Body of pancreas (tissue), 4 donors: Measurements from ENCODE around the gene GPN2.

Experiments
- POLR2A ChIP-seq, 3 donors: fragments of 450-650 bp; IDR thresholded peaks; one replicate each; pipeline ENCODE4 v1.6.1; 2016; ENCODE audit warnings: antibody characterized with exemption in 3 of 3, mild to moderate bottlenecking in 2 of 3
- TF ChIP-seq, protein P1 (sequence below), 7 experiments: fragments of 450-650 bp in 4 of 7; fragments of 200-600 bp in 3 of 7; sonication (generic) in 3 of 7; IDR thresholded peaks; one replicate each; pipeline ENCODE4 v1.5.1; 2016 to 2019; ENCODE audit warnings: antibody characterized with exemption in 7 of 7

DNA sequence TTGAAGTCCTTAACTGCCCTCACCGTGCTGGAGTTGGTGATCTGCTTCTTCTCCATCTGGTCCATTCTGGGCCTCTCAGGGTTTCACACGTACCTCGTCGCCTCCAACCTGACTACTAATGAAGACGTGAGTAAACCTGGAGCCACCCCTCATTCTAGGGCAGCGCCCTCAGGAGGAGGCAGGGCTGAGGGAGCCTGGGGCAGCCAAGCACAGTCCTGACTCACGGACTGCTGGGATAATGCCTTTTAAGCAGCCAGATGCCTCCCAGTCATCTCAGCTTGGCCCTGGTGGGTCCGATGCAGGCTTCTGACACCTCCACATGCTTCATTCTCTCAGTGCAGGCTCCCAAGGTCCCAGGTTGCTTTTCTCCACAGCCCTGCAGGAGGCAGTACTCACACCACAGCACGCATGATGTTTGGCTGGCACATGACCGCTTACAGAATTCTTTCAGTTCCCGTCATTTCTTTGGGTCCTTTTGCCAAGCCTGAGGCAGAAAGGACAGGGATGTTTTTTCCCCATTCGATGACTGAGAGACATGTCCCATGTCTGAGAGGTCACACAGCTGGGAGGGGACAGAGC is 38.9 kb downstream of the GPN2 start:
- TF ChIP-seq, protein P1, sequence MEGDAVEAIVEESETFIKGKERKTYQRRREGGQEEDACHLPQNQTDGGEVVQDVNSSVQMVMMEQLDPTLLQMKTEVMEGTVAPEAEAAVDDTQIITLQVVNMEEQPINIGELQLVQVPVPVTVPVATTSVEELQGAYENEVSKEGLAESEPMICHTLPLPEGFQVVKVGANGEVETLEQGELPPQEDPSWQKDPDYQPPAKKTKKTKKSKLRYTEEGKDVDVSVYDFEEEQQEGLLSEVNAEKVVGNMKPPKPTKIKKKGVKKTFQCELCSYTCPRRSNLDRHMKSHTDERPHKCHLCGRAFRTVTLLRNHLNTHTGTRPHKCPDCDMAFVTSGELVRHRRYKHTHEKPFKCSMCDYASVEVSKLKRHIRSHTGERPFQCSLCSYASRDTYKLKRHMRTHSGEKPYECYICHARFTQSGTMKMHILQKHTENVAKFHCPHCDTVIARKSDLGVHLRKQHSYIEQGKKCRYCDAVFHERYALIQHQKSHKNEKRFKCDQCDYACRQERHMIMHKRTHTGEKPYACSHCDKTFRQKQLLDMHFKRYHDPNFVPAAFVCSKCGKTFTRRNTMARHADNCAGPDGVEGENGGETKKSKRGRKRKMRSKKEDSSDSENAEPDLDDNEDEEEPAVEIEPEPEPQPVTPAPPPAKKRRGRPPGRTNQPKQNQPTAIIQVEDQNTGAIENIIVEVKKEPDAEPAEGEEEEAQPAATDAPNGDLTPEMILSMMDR (IDR thresholded peaks at IDR 0.05) = no peak
- no peak for TF ChIP-seq POLR2A (IDR thresholded peaks at IDR 0.05)
